SIG-M5 treated with dmso at 0.1 percent for 504 hours (cell line): Measurements from ENCODE around the gene TMEM44.
"Not testable (repeated sequence)": the region's sequence is repeated elsewhere in the genome, so short reads cannot be mapped to it uniquely, and the experiment has no call there.

Experiments
- DNase-seq: peaks from one replicate; lab custom pipeline; 2025; ENCODE audit not compliant: unreplicated experiment; lab: John Stamatoyannopoulos, UW

Gene TMEM44

DNA sequence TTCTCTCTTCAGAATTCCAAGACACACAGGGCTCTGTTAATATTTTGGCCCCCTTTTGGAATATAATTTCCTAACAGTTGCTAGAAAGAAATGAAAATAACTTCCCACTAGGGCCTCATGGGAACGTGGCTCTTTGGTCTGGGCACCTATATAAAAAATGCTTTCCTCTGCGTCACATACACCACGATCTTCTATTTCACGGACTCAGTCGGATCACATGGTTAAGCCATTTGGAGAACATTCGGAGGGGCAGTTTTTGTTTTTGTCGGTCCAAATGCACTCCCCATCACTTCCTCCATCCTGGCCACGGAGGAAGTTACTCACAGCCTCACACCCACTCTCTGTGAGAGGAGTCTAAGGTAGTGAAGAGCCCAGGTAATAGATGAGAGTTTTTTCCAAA, 21.0 kb downstream of the TMEM44 start:
- DNase-seq = no peak

DNA sequence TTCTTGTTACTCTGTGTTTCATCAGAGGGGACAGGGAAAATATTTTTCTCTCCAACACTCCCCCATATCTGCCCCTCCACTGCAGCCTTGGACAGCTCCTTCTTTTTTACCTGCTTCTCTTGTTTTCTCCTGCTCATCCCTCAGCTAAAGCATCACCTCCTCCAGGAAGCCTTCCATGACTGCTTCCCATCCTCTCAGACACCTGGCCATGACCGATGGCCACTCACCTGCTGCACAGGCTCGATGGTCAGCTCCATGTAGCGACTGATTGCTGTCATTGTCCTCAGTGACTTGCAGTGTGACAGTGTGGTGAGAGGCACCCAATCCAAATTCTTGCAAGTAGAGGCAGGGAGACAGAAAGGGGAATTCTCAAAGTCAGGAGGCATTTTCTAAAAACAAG, 22.5 kb downstream of the TMEM44 start:
- DNase-seq = no peak

DNA sequence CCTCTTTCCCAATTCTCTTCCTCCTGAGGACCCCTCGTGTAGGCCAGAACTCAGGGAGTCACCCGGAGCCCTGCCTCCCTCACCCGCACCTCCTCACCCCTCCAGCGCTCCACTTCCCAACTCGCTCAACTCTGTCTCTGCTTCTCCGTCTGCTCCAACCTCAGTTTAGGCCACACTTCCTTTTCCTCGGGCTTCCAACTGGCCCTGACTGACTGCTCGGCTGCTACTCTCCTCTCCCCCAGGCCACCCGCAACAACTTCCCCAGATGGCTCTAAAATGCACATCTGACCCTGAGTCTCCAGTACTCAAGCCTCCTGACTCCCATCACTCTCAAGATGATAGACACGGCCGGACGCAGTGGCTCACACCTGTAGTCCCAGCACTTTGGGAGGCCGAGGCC, 23.6 kb downstream of the TMEM44 start:
- no peak for DNase-seq

DNA sequence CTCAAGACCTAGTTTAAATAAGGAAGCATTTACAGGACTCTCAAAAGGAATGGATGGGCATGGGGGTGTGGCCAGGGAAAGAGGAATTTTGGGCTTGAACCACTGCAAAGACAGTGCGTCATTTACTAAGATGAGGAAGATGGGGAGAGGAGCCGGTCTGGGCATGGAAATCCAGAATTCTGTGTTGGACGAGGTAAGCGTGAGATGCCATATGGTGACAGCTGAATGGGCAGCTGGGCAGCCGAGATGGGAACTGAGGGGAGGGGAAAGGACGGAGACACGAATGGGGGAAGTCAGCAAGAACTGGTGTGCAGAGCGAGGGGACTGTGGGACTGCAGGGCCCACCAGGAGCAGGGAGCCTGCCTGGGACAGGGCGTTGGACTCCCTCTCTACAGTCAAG, 24.2 kb downstream of the TMEM44 start:
- DNase-seq = no peak

DNA sequence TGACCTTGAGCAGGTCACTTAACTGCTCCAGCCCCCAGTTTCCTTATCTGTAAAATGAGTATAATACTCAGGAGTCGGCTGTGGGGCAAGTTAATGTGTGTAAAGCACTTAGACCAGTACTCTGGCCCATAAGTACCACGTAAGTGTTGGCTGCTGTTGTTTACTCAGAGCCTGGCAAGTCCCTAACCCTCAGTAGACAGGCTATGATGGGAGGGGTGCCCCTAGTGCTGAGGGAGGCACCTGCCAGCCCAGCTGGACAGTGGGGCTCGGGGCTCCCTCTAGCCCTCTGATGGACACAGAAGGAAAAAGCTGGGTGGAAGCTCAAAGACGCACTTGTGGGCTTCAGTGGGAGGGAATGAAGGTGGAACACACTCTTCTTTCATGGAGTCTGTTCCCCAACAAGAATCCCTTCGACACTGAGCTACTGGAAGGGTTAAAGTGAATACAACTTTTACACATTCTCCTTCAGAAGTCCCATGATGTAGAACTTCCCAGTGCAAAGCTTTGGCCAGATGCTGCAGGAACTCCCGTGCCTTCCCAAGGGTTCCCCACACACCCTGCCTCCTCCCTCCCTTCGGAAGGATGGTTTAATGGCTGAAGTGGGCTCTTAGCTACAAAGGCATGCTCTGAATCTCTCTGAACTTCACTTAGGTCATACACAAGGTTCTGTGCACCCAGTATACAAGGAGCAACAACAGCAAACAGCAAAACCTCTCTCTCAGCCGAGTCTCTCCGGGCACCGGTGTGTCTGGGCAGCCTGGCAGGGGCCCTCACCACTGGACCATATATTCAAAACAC, 25.4 kb downstream of the TMEM44 start:
- DNase-seq = no peak

DNA sequence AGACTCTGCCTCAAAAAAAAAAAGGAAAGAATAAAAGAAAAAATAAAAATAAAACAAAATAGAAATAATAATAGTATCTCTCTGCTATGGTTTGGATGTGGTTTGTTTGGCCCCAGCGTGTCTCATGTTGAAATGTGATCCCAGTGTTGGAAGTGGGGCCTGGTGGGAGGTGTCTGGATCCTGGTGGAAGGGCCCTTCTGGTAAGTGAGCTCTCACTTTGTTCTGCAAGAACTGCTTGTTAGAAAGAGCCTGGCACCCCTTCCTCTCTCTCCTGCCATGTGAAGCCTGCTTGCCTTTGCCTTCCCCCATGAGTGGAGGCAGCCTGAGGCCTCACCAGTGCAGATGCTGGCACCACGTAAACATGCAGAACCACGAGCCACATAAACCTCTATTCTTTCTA, 26.3 kb downstream of the TMEM44 start:
- no peak for DNase-seq

DNA sequence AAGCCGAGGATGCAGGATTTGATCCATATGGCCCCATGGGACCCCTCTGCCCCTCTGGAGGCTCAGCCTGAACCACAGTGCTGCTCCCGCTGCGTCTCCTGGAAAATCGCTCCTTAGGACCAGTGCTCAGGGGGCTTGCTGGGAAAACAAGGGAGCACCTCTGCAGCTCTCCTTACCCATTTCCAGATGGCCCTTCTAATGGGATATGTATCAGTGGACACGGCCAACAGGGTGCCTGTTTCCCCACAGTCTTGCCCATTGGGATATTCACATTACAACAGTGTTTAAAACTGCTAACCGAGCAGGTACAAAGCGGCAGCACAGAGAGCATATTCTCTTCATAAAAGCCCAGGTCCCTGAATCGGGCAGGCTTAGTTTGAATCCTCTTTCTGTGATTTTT, 27.1 kb downstream of the TMEM44 start:
- DNase-seq = no peak

DNA sequence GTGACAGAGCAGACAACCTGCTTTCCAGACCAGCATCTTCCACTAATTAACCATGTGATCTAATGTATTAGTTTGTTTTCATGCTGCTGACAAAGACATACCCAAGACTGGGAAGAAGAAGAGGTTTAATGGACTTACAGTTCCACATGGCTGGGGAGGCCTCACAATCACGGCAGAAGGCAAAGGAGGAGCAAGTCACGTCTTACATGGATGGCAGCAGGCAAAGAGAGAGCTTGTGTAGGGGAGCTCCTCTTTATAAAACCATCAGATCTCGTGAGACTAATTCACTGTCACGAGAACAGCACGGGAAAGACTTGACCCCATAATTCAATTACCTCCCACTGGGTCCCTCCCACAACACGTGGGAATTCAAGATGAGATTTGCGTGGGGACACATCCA, 27.9 kb downstream of the TMEM44 start:
- DNase-seq = not testable (repeated sequence)

DNA sequence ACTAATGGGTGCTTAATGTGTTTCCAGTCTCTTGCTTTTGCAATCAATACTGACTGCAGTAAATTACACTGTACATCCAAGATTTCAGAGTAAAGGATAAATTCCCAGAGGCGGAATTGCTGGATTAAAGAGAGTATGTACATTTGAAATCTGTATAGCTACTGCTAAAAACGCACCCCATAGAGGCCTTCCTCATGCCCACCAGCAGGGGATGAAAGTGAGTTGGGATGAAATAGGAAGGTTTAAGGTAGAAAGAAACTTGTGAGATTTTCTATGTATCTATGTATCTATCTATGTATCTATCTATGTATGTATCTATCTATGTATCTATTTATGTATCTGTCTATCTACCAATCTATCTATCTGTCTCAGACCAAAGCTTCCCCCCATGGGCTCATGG, 28.4 kb downstream of the TMEM44 start:
- no peak for DNase-seq

DNA sequence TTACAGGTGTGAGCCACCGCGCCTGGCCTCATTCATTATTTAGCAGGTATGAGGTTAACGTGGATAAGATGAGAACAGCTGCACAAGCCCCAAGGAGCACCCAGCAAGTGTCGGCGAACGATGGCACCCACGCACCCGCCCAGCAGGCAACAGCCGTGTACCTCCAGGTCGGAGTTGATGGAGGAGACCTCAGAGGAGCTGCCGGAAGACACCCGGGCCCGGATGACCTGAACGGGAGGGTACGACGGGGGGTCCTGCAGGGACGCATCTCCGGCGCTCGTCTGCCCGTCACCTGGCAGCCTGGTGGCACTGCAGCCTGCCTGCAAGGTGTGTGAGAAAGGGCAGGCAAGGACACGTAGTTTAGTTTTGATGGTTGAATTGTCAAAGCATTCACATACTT, 29.1 kb downstream of the TMEM44 start:
- no peak for DNase-seq

DNA sequence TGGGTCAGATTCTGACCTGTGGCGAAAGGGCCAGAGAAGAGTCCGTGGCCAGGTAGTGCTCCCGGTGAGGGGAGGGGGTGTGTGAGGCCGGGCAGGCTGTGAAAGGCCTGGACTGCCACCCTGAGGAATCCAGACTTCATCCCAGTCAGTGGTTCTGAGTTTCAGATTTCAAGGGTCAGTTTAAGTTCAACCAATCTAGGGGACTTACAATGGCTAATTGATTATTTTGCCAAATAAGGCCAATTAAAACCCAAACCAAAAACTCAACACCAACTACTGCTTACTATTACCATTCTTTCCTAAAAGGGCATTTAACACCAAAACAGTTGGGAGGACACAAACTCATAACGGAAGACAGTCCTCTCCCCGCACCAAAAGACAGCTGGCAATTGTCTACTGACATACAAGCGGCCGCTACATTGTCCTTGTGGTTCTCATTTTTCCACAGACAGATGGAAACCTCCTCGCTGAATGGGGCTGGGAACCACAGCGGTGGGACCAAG, 30.5 kb downstream of the TMEM44 start:
- no peak for DNase-seq

DNA sequence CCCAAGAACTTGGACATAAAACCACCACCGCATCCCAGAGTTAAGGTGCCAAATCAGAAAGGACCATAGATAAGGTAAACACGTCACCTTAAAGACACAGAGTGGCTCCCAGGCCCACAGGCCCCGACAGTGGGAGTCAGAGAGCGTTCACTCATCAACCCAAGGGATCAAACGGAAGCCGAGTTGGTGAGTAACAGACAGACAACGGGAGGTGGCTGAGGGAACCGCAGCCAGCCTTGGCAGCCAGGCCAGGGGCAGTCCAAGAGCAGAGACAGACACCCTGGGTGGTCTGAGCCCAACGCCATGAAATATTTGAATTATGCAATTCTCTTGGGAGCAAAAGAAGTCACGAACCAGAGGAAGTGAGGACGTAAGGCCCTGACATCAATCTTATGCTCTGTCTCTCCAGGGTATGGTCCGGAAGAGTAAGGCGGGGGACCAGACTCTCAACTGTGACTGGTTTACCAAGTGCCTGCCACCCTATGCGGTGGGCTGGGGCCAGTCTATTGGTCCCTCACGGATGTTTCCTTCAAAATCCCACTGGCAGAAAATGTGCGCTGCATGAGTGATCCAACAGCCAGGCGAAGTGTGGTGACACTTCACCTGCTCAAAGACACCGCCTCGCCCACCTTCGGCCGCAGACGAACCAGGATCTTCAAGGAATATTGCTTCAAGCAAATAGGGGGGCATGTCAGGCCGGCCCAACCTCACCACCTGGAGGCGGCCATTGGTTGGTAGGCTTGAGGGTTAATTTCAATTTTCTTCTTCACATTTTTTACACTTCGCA, 34.3 kb downstream of the TMEM44 start:
- no peak for DNase-seq

DNA sequence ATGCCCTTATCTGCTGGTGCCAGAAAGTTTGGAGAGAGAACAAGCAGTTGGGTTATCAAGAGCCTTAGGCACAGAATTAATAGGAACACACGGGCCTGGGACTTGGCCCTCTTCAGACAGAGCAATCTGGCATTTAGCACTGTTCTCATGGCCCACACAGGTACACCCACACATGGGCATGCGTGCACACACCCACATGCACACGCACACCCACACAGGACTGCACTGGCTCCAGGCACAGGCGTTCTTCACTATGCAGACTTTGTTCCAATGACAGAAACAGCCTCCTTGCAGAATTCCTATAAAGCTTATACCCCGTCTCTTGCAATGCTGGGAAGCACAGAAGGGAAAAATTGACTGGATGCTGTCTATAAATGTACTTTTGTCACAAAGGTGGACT, 36.3 kb downstream of the TMEM44 start:
- DNase-seq = no peak

DNA sequence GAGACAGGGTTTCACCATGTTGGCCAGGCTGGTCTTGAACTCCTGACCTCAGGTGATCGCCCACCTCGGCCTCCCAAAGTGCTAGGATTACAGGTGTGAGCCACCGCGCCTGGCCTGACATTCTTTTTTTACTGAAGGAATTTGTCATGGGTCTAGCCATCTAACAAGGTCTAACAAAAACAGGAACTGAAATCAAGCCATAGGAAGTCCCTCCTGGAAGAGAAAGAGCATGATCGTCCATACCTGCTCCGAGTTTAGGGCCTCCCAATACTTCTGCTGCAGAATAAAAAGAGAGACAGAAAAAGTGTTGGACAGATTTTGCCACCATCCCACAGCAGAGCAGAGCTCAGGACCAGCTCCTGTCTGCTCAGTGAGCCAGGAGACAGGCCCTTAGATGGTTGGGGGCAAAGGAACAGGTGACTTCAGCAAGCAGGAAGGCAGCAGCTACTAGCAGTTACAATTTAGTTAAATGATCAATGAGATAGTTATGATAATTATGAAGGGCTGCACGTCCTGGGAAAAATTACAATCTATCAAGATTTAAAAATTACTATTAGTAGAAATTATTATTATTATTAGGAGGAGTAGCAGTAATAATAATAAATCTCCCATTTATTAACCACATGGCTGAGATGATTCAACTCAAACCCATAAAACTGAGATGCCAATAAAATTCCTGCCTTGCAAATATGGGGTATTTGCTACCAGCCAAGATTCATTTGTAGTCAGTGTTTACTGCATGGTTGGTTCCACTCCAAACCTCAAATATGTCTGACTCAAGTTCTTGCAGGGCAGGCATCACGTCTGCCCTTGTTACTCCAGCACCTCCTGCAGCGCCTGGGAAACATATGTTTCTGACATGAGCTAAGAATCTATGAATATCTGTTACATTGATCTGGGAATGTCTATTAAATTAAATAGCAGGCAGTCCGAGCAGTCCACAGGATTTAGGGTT, 40.1 kb downstream of the TMEM44 start:
- peak; percentile 51 for DNase-seq

DNA sequence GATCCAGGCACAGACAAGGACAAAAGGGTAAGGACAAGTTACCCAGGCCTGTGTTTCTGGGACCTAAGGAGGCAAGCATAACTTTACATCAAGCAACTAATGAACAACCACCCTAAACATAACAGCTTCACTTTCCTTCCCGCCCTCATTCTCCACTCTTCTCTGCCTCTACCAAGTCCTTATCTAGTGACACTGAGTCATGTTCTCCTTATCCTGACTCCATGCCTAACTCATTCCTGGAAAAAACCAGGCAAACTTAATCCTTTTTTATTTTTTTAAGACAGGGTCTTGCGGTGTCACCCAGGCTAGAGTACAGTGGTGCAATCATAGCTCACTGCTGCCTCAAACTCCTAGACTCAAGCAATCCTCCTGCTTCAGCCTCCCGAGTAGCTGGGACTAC, 44.5 kb downstream of the TMEM44 start:
- no peak for DNase-seq

DNA sequence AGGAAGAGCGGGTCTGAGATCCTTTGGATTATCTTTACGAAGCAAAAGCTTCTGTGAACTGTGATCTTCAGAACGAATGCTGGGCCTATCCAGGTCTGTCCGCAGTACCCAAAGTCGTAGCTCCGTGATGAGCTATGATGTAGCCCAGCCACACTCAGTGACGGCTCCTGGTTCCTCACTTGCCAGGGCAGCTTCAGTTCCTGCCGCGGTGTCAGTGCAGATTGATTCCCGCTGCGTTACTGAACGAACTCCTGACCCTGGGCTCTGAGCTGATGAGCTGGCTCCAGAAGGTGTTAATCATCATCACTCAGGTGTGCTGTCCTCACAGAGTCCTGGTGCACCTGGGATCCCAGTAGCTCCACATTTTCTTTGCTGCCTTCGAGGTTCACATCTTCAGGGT, 45.0 kb downstream of the TMEM44 start:
- no peak for DNase-seq

DNA sequence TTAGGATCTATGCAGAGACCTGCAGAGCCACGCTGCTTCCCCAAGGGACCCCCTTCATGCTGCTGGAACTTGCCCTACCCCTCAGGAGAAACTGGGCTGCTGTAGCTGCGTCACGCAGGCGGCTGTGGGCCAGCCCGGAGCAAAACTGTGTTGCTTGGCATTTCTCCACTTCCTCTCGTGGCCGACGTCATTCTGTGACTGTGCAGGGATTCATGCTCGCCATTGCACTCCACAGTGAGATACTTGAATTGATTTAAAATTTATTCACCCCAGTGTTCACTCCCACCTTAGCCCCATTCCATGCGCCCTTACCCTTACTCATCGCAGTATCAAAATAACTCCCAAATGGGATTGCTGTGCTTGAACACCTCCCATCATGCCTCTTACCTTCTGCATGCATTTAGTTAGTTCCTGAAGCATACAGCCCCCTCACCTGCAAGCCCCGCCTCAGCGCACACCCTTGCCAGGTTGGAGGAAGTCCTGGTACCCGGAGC, 45.7 kb downstream of the TMEM44 start:
- no peak for DNase-seq

DNA sequence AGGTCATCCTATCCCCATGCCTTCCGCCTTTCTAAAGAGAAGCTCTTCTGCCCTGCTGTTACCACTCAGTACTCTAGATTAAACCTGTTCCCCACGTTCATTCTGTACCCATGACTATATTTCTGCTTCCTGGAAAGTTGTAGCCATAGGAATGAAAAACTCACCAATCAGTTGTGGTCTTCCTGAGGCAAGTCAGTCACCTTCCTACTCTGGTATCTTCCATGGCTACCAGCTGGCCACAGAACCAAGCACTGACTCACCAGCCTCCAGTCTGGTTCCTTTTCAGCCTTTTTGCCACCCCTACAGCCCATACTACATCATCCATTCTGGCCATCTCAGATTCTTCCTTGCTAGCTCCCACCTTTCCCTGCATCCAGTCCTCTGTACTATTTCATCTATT, 46.4 kb downstream of the TMEM44 start:
- DNase-seq = no peak

DNA sequence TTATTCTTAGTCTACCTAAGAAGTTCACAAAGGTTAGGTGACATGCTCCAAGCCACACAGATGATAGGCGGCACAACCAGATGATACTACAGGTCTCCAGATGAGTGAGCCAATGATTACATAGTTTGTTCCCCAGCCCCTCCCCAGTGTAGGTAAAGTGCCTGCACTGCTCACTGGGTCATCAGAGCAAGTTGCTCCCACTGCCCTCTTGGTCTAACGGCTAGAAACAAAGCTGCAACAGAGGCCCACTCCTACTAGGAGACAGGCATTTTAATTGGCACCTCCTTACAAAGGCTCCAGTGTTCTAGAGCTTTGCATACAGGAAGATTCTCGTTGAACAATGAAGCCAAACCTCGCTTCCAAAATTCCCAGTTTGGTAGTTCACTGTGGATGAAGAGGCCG, 47.3 kb downstream of the TMEM44 start:
- no peak for DNase-seq

DNA sequence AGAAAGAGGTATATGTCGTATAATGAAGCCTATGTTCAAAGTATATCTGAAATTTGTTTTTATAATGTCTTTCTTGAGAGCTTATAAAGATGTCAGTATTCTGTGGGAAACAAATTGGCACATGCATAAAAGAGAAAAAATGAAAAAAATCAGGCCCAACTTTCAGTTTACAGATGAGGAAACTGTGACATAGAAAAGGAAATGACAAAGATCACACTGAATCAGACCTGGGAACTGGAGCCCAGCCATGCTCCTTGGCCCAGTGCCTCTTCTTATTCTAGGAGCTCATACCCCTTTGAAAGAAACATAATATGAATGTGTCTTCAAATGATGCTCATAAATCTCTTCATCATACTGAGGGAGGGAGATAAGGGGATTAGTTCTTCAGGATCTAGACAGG, 48.4 kb downstream of the TMEM44 start:
- DNase-seq = no peak

DNA sequence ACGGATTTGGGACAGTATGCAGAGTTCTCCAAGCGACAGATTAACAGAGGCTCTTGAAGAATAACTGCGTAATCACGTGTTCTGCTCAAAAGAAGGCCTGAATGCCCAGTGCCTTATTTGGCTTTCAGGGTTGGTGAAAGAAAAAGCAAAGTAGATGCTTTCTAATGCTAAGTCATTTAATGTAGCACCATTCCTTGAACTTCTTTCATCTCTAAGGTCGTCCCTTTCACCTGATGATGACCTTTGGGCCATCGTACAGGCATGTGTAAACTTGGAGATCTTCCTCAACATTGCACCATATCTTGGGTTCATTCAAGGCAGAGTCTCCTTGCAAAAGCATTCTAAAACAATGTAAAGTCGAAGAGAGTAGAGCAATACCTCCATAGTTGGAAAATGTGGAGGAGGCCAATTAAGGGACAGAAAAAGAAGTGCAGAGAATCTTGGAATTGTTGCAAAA, 48.9 kb downstream of the TMEM44 start:
- peak; percentile 52 for DNase-seq
